ENCODE data around the gene CLPX. TPM values are rescaled to one million over a fixed set of nuclear protein-coding genes. Genes with fewer than 3 reads are reported as not detected.
"Not testable (repeated sequence)": the region's sequence is repeated elsewhere in the genome, so short reads cannot be mapped to it uniquely, and the experiment has no call there.

The CLPX gene
- total RNA-seq, 2 experiments from 2014 or later, result 58.8 to 64.8 TPM

- Mint-ChIP-seq H3K4me1 (ENCODE audit: low read depth) (peaks cover 32% of the 10 kb centered on the region), H3K36me3 (peaks cover 17% of the 10 kb centered on the region)
- CTCF ChIA-PET, result interaction anchor here (0.7 to 1.2 kb wide), 3 partner anchors 105 to 148 kb away, joined by 3 to 4 read pairs (median 4); partner anchors contain the start of gene PARP16
- not testable (repeated sequence) for H3K9me3 Mint-ChIP-seq, H3K4me3 Mint-ChIP-seq, DNase-seq, H3K27me3 Mint-ChIP-seq, H3K27ac Mint-ChIP-seq
- intact Hi-C loops (cut with micrococcal nuclease), result loop anchor here (10.0 kb wide), 1 partner anchor 147 kb away; no protein-coding TSS in a partner anchor
- POLR2A ChIA-PET, result interaction anchor here (1.5 kb wide), 1 partner anchor 123 kb away, joined by 9 read pairs; the partner anchor contains the start of gene RNU5B-1
Observed at GRCh38 chr15:65181582-65182353, 3.4 kb downstream of the CLPX start.

GRCh38 chr15:65180167-65180566 lies 5.0 kb downstream of the CLPX start:
- Mint-ChIP-seq H3K36me3 (peaks cover 23% of the 10 kb centered on the region), H3K4me3 (no peak overlapping the region), H3K4me1 (ENCODE audit: low read depth) (peaks cover 27% of the 10 kb centered on the region), H3K9me3 (no peaks in the 10 kb centered on the region), H3K27me3 (no peaks in the 10 kb centered on the region), H3K27ac (no peak overlapping the region)
- POLR2A ChIA-PET, result no interaction called here
- CTCF ChIA-PET, result interaction anchor here (1.0 to 1.3 kb wide), 2 partner anchors 32 to 220 kb away, joined by 3 read pairs; partner anchors contain the start of gene CILP
- DNase-seq, result no peak
- intact Hi-C loops (cut with micrococcal nuclease), result loop anchor here (10.0 kb wide), 1 partner anchor 145 kb away; no protein-coding TSS in a partner anchor

GRCh38 chr15:65177901-65178300 lies 7.2 kb downstream of the CLPX start:
- peaks cover 22% of the 10 kb centered on the region for H3K36me3 Mint-ChIP-seq
- peaks cover 15% of the 10 kb centered on the region for H3K4me1 Mint-ChIP-seq (ENCODE audit: low read depth)
- H3K9me3 Mint-ChIP-seq, result no peaks in the 10 kb centered on the region
- H3K27me3 Mint-ChIP-seq, result no peaks in the 10 kb centered on the region
- H3K27ac Mint-ChIP-seq, result no peak overlapping the region
- POLR2A ChIA-PET, result no interaction called here
- DNase-seq, result no peak
- CTCF ChIA-PET, result no interaction called here
- H3K4me3 Mint-ChIP-seq, result no peak overlapping the region
- intact Hi-C loops (cut with micrococcal nuclease), result no loop called here

GRCh38 chr15:65176056-65176455 lies 9.1 kb downstream of the CLPX start:
- DNase-seq, result no peak
- CTCF ChIA-PET, result interaction anchor here (0.6 kb wide), 1 partner anchor 113 kb away, joined by 3 read pairs; no protein-coding TSS in a partner anchor
- Mint-ChIP-seq H3K4me3 (no peak overlapping the region), H3K4me1 (ENCODE audit: low read depth) (peaks cover 5% of the 10 kb centered on the region), H3K9me3 (no peaks in the 10 kb centered on the region), H3K36me3 (peaks cover 26% of the 10 kb centered on the region), H3K27ac (no peak overlapping the region), H3K27me3 (no peaks in the 10 kb centered on the region)
- POLR2A ChIA-PET, result no interaction called here
- intact Hi-C loops (cut with micrococcal nuclease), result no loop called here

GRCh38 chr15:65175511-65175910 lies 9.6 kb downstream of the CLPX start:
- peaks cover 5% of the 10 kb centered on the region for H3K4me1 Mint-ChIP-seq (ENCODE audit: low read depth)
- H3K36me3 Mint-ChIP-seq, result peaks cover 25% of the 10 kb centered on the region
- no peaks in the 10 kb centered on the region for H3K9me3 Mint-ChIP-seq
- ChIA-PET POLR2A (no interaction called here), CTCF (no interaction called here)
- no peak overlapping the region for H3K4me3 Mint-ChIP-seq
- H3K27ac Mint-ChIP-seq, result no peak overlapping the region
- intact Hi-C loops (cut with micrococcal nuclease), result no loop called here
- H3K27me3 Mint-ChIP-seq, result no peaks in the 10 kb centered on the region
- no peak for DNase-seq

- ChIA-PET POLR2A (no interaction called here), CTCF (no interaction called here)
- Mint-ChIP-seq H3K36me3 (peaks cover 23% of the 10 kb centered on the region), H3K27ac (no peak overlapping the region), H3K27me3 (no peaks in the 10 kb centered on the region), H3K4me3 (no peak overlapping the region), H3K4me1 (ENCODE audit: low read depth) (peaks cover 1% of the 10 kb centered on the region), H3K9me3 (no peaks in the 10 kb centered on the region)
- intact Hi-C loops (cut with micrococcal nuclease), result no loop called here
- DNase-seq, result no peak
Observed at GRCh38 chr15:65174509-65174908, 10.6 kb downstream of the CLPX start.

GRCh38 chr15:65172531-65172930 lies 12.6 kb downstream of the CLPX start:
- intact Hi-C loops (cut with micrococcal nuclease), result no loop called here
- no peaks in the 10 kb centered on the region for H3K9me3 Mint-ChIP-seq
- ChIA-PET POLR2A (no interaction called here), CTCF (no interaction called here)
- H3K4me1 Mint-ChIP-seq (ENCODE audit: low read depth), result peaks cover 1% of the 10 kb centered on the region
- H3K4me3 Mint-ChIP-seq, result no peak overlapping the region
- no peak overlapping the region for H3K27ac Mint-ChIP-seq
- peaks cover 23% of the 10 kb centered on the region for H3K36me3 Mint-ChIP-seq
- no peaks in the 10 kb centered on the region for H3K27me3 Mint-ChIP-seq
- DNase-seq, result no peak

GRCh38 chr15:65171428-65171827 lies 13.7 kb downstream of the CLPX start:
- H3K36me3 Mint-ChIP-seq, result peaks cover 26% of the 10 kb centered on the region
- H3K4me1 Mint-ChIP-seq (ENCODE audit: low read depth), result peaks cover 1% of the 10 kb centered on the region
- ChIA-PET POLR2A (no interaction called here), CTCF (interaction anchor here (0.6 kb wide), 1 partner anchor 17 kb away, joined by 3 read pairs; no protein-coding TSS in a partner anchor)
- no peaks in the 10 kb centered on the region for H3K27me3 Mint-ChIP-seq
- no peak for DNase-seq
- no peak overlapping the region for H3K4me3 Mint-ChIP-seq
- intact Hi-C loops (cut with micrococcal nuclease), result no loop called here
- no peaks in the 10 kb centered on the region for H3K9me3 Mint-ChIP-seq
- no peak overlapping the region for H3K27ac Mint-ChIP-seq

GRCh38 chr15:65165875-65166274 lies 19.3 kb downstream of the CLPX start:
- H3K27me3 Mint-ChIP-seq, result no peaks in the 10 kb centered on the region
- DNase-seq, result no peak
- H3K4me1 Mint-ChIP-seq (ENCODE audit: low read depth), result no peaks in the 10 kb centered on the region
- no peak overlapping the region for H3K4me3 Mint-ChIP-seq
- ChIA-PET CTCF (interaction anchor here (1.5 kb wide), 1 partner anchor 9 kb away, joined by 4 read pairs; no protein-coding TSS in a partner anchor), POLR2A (no interaction called here)
- intact Hi-C loops (cut with micrococcal nuclease), result no loop called here
- peaks cover 15% of the 10 kb centered on the region for H3K36me3 Mint-ChIP-seq
- H3K9me3 Mint-ChIP-seq, result no peaks in the 10 kb centered on the region
- H3K27ac Mint-ChIP-seq, result no peak overlapping the region

- peaks cover 12% of the 10 kb centered on the region for H3K36me3 Mint-ChIP-seq
- no peaks in the 10 kb centered on the region for H3K4me1 Mint-ChIP-seq (ENCODE audit: low read depth)
- H3K4me3 Mint-ChIP-seq, result no peak overlapping the region
- intact Hi-C loops (cut with micrococcal nuclease), result no loop called here
- no peaks in the 10 kb centered on the region for H3K9me3 Mint-ChIP-seq
- POLR2A ChIA-PET, result no interaction called here
- CTCF ChIA-PET, result interaction anchor here (0.6 to 0.8 kb wide), 2 partner anchors 63 to 123 kb away, joined by 3 read pairs; partner anchors contain the start of gene PARP16
- no peak overlapping the region for H3K27ac Mint-ChIP-seq
- no peaks in the 10 kb centered on the region for H3K27me3 Mint-ChIP-seq
- DNase-seq, result no peak
Observed at GRCh38 chr15:65164139-65164538, 21.0 kb downstream of the CLPX start.

- ChIA-PET CTCF (no interaction called here), POLR2A (interaction anchor here (0.6 kb wide), 1 partner anchor 55 kb away, joined by 3 read pairs; no protein-coding TSS in a partner anchor)
- no peaks in the 10 kb centered on the region for H3K4me1 Mint-ChIP-seq (ENCODE audit: low read depth)
- DNase-seq, result no peak
- H3K27ac Mint-ChIP-seq, result no peak overlapping the region
- H3K9me3 Mint-ChIP-seq, result no peaks in the 10 kb centered on the region
- peaks cover 12% of the 10 kb centered on the region for H3K36me3 Mint-ChIP-seq
- intact Hi-C loops (cut with micrococcal nuclease), result no loop called here
- H3K4me3 Mint-ChIP-seq, result no peak overlapping the region
- H3K27me3 Mint-ChIP-seq, result no peaks in the 10 kb centered on the region
Observed at GRCh38 chr15:65163041-65163440, 22.1 kb downstream of the CLPX start.

GRCh38 chr15:65156692-65157091 lies 28.4 kb downstream of the CLPX start:
- Mint-ChIP-seq H3K36me3 (peaks cover 18% of the 10 kb centered on the region), H3K9me3 (no peaks in the 10 kb centered on the region), H3K4me3 (no peak overlapping the region), H3K27me3 (no peaks in the 10 kb centered on the region), H3K4me1 (ENCODE audit: low read depth) (no peaks in the 10 kb centered on the region), H3K27ac (no peak overlapping the region)
- CTCF ChIA-PET, result interaction anchor here (1.3 kb wide), 1 partner anchor 10 kb away, joined by 4 read pairs; no protein-coding TSS in a partner anchor
- intact Hi-C loops (cut with micrococcal nuclease), result no loop called here
- POLR2A ChIA-PET, result no interaction called here
- DNase-seq, result no peak

GRCh38 chr15:65154720-65155119 lies 30.4 kb downstream of the CLPX start:
- peaks cover 23% of the 10 kb centered on the region for H3K36me3 Mint-ChIP-seq
- H3K9me3 Mint-ChIP-seq, result no peaks in the 10 kb centered on the region
- H3K27me3 Mint-ChIP-seq, result no peaks in the 10 kb centered on the region
- ChIA-PET CTCF (no interaction called here), POLR2A (no interaction called here)
- no peak overlapping the region for H3K27ac Mint-ChIP-seq
- H3K4me1 Mint-ChIP-seq (ENCODE audit: low read depth), result no peaks in the 10 kb centered on the region
- H3K4me3 Mint-ChIP-seq, result no peak overlapping the region
- no peak for DNase-seq
- intact Hi-C loops (cut with micrococcal nuclease), result no loop called here

All from activated CD4-positive, alpha-beta memory T cell treated with anti-CD3 and anti-CD28 coated beads for 36 hours (primary cell).